Neural cell (in vitro differentiated cells): Measurements from ENCODE around the gene PGM1. TPM values are rescaled to one million over a fixed set of nuclear protein-coding genes. Genes with fewer than 3 reads are reported as not detected.

Experiments
- H2AFZ ChIP-seq: fragments of 200-600, 300-800 bp; sonication (generic), shearing (Covaris generic); 2 replicates; pipeline ENCODE4 v1.6.0; 2014; ENCODE audit warnings: low read depth, mild to moderate bottlenecking, antibody characterized with exemption, low read length, moderate library complexity
- H3F3A ChIP-seq: fragments of 200-600 bp; shearing (Covaris generic); 2 replicates; pipeline ENCODE4 v1.6.1; 2016; ENCODE audit warnings: mild to moderate bottlenecking, moderate library complexity, mixed read lengths, antibody characterized with exemption, low read length; ENCODE audit not compliant: insufficient read depth, poor library complexity, severe bottlenecking
- H3K27ac ChIP-seq: fragments of 200-600, 300-800 bp; sonication (generic), shearing (Covaris generic); 2 replicates; pipeline ENCODE4 v1.5.1; 2014; ENCODE audit warnings: mild to moderate bottlenecking, low read length, moderate library complexity
- H3K27me3 ChIP-seq: fragments of 300-800, 200-600 bp; sonication (generic), shearing (Covaris generic); 2 replicates; pipeline ENCODE4 v1.6.0; 2014; ENCODE audit warnings: mild to moderate bottlenecking, low read depth, low read length, moderate library complexity; ENCODE audit not compliant: insufficient read depth
- H3K36me3 ChIP-seq: fragments of 300-800, 200-600 bp; sonication (generic), shearing (Covaris generic); 2 replicates; pipeline ENCODE4 v1.5.1; 2014; ENCODE audit warnings: mild to moderate bottlenecking, antibody characterized with exemption, low read length, moderate library complexity; ENCODE audit not compliant: insufficient read depth
- H3K4me2 ChIP-seq: fragments of 300-800, 200-600 bp; sonication (generic), shearing (Covaris generic); 2 replicates; pipeline ENCODE4 v1.6.0; 2014; ENCODE audit warnings: mild to moderate bottlenecking, low read length
- H3K4me3 ChIP-seq: fragments of 300-800, 200-600 bp; sonication (generic), shearing (Covaris generic); 2 replicates; pipeline ENCODE4 v1.5.1; 2014; ENCODE audit warnings: mild to moderate bottlenecking, low read length, moderate library complexity
- H3K79me2 ChIP-seq: fragments of 200-600 bp; shearing (Covaris generic); replicated peaks from 2 replicates; pipeline ENCODE4 v1.6.0; 2014; ENCODE audit warnings: mild to moderate bottlenecking, low read length, moderate library complexity; ENCODE audit not compliant: insufficient read depth
- H3K9ac ChIP-seq: fragments of 300-800, 200-600 bp; sonication (generic), shearing (Covaris generic); 2 replicates; pipeline ENCODE4 v1.6.1; 2016; ENCODE audit warnings: mild to moderate bottlenecking, low read length, mixed read lengths
- H3K9me2 ChIP-seq: fragments of 200-600 bp; shearing (Covaris generic); 2 replicates; pipeline ENCODE4 v1.6.1; 2016; ENCODE audit warnings: mild to moderate bottlenecking, low read length, mixed read lengths; ENCODE audit not compliant: insufficient read depth
- H3K9me3 ChIP-seq: fragments of 200-600, 300-800 bp; sonication (generic), shearing (Covaris generic); 2 replicates; pipeline ENCODE4 v1.6.1; 2016; ENCODE audit warnings: mild to moderate bottlenecking, mixed run types, low read length, moderate library complexity, mixed read lengths
- H4K20me1 ChIP-seq: fragments of 200-600 bp; shearing (Covaris generic); 2 replicates; pipeline ENCODE4 v1.6.1; 2016; ENCODE audit warnings: mild to moderate bottlenecking, mixed run types; ENCODE audit not compliant: insufficient read depth
- CTCF ChIP-seq: fragments of 450-650 bp; IDR thresholded peaks from 2 replicates; pipeline ENCODE4 v1.5.1; 2014; ENCODE audit warnings: antibody characterized with exemption, mild to moderate bottlenecking, moderate library complexity; ENCODE audit not compliant: poor library complexity, severe bottlenecking
- EP300 ChIP-seq: fragments of 450-650 bp; conservative IDR thresholded peaks from 2 replicates; pipeline ENCODE4 v1.6.1; 2014; ENCODE audit warnings: antibody characterized with exemption, mild to moderate bottlenecking, moderate library complexity; ENCODE audit not compliant: poor library complexity, severe bottlenecking
- REST ChIP-seq: IDR thresholded peaks from 2 replicates; pipeline ENCODE4 v1.6.1; 2012; ENCODE audit warnings: borderline replicate concordance
- SMC3 ChIP-seq: fragments of 450-650 bp; conservative IDR thresholded peaks from 2 replicates; pipeline ENCODE4 v1.6.1; 2014; ENCODE audit warnings: antibody characterized with exemption, mild to moderate bottlenecking, moderate library complexity; ENCODE audit not compliant: poor library complexity
- TAF1 ChIP-seq: IDR thresholded peaks from 2 replicates; pipeline ENCODE4 v1.6.1; 2012; ENCODE audit warnings: low read depth
- polyA plus RNA-seq: library from polyadenylated mRNA; depleted of rRNA; stranded (reverse); fragments of >200 nt; gene quantifications from 2 replicates; pipeline ENCODE4 v1.2.3, GENCODE V29; 2014

The PGM1 gene
- polyA plus RNA-seq, 1 donor from 2014 or later, result 2.9 TPM

- Histone ChIP-seq H3F3A (no peaks in the 10 kb centered on the region), H3K4me3 (no peak overlapping the region), H3K27ac (no peak overlapping the region), H3K27me3 (no peaks in the 10 kb centered on the region), H2AFZ (no peak overlapping the region), H3K79me2 (no peaks in the 10 kb centered on the region), H3K36me3 (no peaks in the 10 kb centered on the region), H3K9ac (no peak overlapping the region), H4K20me1 (no peaks in the 10 kb centered on the region), H3K4me2 (no peak overlapping the region), H3K9me2 (no peaks in the 10 kb centered on the region), H3K9me3 (no peaks in the 10 kb centered on the region)
- TF ChIP-seq CTCF (no peak), SMC3 (no peak), REST (no peak), TAF1 (no peak)
Measured at GRCh38 chr1:63638875-63639274, 45.7 kb downstream of the PGM1 start.

DNA sequence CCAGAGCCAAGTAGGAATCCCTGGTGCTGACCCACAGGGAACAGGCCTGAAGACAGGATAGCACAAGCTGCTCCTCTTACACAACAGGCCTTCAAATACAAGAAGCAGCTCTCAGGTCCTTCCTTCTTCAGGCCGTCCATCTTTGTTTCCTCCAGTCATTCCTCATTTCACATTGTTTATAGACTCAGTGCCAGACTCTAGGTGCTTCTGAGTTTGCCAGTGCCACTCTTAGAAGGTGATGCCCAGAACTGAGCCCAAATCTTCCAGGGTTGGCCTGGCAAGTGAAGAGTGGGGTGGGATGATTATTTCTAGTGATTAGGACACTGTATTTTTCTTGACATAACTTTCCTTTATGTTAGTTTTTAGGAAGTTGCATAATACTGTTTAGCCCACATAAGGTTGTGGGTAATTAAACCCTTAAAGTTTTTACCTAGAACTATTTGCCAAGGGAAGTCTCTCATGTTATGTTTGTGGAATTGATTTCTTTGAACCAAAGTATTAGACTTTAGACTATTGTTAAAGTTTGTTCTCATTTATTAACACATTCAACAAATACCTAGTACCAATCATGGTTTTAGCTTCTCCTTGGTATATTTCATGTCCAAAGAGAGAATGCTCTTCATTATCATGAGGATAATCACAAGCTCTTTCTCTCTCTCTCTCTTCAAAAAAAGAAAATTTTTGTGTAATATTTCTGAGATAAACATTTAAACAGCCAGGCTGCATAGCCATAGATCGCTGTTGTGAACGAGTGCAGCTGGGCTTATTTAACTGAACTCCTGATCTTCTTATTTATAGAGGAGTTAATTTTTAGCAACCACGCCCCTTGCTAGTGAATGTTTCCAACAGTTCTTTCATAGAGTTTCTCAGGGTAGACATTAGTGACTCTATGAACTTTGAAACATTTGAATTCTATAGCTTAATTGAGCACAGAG, 47.7 kb downstream of the PGM1 start:
- Histone ChIP-seq H3F3A (no peaks in the 10 kb centered on the region), H3K4me2 (no peak overlapping the region), H3K79me2 (no peaks in the 10 kb centered on the region), H3K9me2 (no peaks in the 10 kb centered on the region), H3K9ac (no peak overlapping the region), H4K20me1 (no peaks in the 10 kb centered on the region), H3K4me3 (no peak overlapping the region), H3K27ac (no peak overlapping the region), H2AFZ (no peak overlapping the region), H3K27me3 (no peaks in the 10 kb centered on the region), H3K36me3 (no peaks in the 10 kb centered on the region), H3K9me3 (no peaks in the 10 kb centered on the region)
- TF ChIP-seq TAF1, result no peak
- TF ChIP-seq EP300, result no peak
- TF ChIP-seq REST, result no peak
